ENCODE results near the gene THSD7A.

The THSD7A gene

GRCh38 chr7:11804621-11805020, 27.4 kb downstream of the THSD7A start:
- Mint-ChIP-seq H3K4me1 (no peaks in the 10 kb centered on the region), H3K36me3 (ENCODE audit: low read depth) (peaks cover 3% of the 10 kb centered on the region), H3K27me3 (ENCODE audit: low read depth) (no peaks in the 10 kb centered on the region), H3K4me3 (no peak overlapping the region), H3K9me3 (no peaks in the 10 kb centered on the region), H3K27ac (no peak overlapping the region)
- no peak for TF ChIP-seq CTCF (IDR thresholded peaks at IDR 0.05; ENCODE audit: unreplicated experiment in 3 of 3)

GRCh38 chr7:11795231-11795630, 36.8 kb downstream of the THSD7A start:
- no peaks in the 10 kb centered on the region for H3K9me3 Mint-ChIP-seq
- no peaks in the 10 kb centered on the region for H3K4me1 Mint-ChIP-seq
- H3K27me3 Mint-ChIP-seq (ENCODE audit: low read depth) = no peaks in the 10 kb centered on the region
- no peak for TF ChIP-seq CTCF (IDR thresholded peaks at IDR 0.05; ENCODE audit: unreplicated experiment in 3 of 3)
- peaks cover 3% of the 10 kb centered on the region for H3K36me3 Mint-ChIP-seq (ENCODE audit: low read depth)
- no peak overlapping the region for H3K4me3 Mint-ChIP-seq
- no peak overlapping the region for H3K27ac Mint-ChIP-seq

GRCh38 chr7:11792166-11792565, 39.8 kb downstream of the THSD7A start:
- Mint-ChIP-seq H3K36me3 (ENCODE audit: low read depth) (no peaks in the 10 kb centered on the region), H3K27ac (no peak overlapping the region), H3K27me3 (ENCODE audit: low read depth) (no peaks in the 10 kb centered on the region), H3K4me1 (no peaks in the 10 kb centered on the region), H3K9me3 (no peaks in the 10 kb centered on the region), H3K4me3 (no peak overlapping the region)
- TF ChIP-seq CTCF (IDR thresholded peaks at IDR 0.05; ENCODE audit: unreplicated experiment in 3 of 3) = no peak

- Mint-ChIP-seq H3K9me3 (peaks cover 3% of the 10 kb centered on the region), H3K4me1 (no peaks in the 10 kb centered on the region), H3K27ac (no peak overlapping the region), H3K36me3 (ENCODE audit: low read depth) (no peaks in the 10 kb centered on the region), H3K4me3 (no peak overlapping the region), H3K27me3 (ENCODE audit: low read depth) (no peaks in the 10 kb centered on the region)
- TF ChIP-seq CTCF (IDR thresholded peaks at IDR 0.05; ENCODE audit: unreplicated experiment in 3 of 3) = no peak
Observed at GRCh38 chr7:11788568-11788967, 43.4 kb downstream of the THSD7A start.

GRCh38 chr7:11787534-11787933, 44.5 kb downstream of the THSD7A start:
- Mint-ChIP-seq H3K4me3 (no peak overlapping the region), H3K36me3 (ENCODE audit: low read depth) (no peaks in the 10 kb centered on the region), H3K27me3 (ENCODE audit: low read depth) (no peaks in the 10 kb centered on the region), H3K4me1 (no peaks in the 10 kb centered on the region), H3K27ac (no peak overlapping the region), H3K9me3 (peaks cover 3% of the 10 kb centered on the region)
- TF ChIP-seq CTCF (IDR thresholded peaks at IDR 0.05; ENCODE audit: unreplicated experiment in 3 of 3) = no peak

GRCh38 chr7:11786186-11786585, 45.8 kb downstream of the THSD7A start:
- H3K4me1 Mint-ChIP-seq = no peaks in the 10 kb centered on the region
- no peaks in the 10 kb centered on the region for H3K27me3 Mint-ChIP-seq (ENCODE audit: low read depth)
- H3K36me3 Mint-ChIP-seq (ENCODE audit: low read depth) = no peaks in the 10 kb centered on the region
- H3K4me3 Mint-ChIP-seq = no peak overlapping the region
- no peak overlapping the region for H3K27ac Mint-ChIP-seq
- H3K9me3 Mint-ChIP-seq = peaks cover 3% of the 10 kb centered on the region
- no peak for TF ChIP-seq CTCF (IDR thresholded peaks at IDR 0.05; ENCODE audit: unreplicated experiment in 3 of 3)
